Upper lobe of left lung (tissue), 4 donors: ENCODE data around the gene ACVR1B.

Experiments used
- POLR2A ChIP-seq, 4 donors: fragments of 450-650 bp; IDR thresholded peaks; one replicate each; pipeline ENCODE4 v1.5.1; 2016 to 2017; ENCODE audit warnings: antibody characterized with exemption in 4 of 4, mild to moderate bottlenecking in 2 of 4
- TF ChIP-seq, protein P1 (sequence below), 6 experiments: fragments of 450-650 bp in 4 of 6; fragments of 200-600 bp in 2 of 6; sonication (generic) in 2 of 6; IDR thresholded peaks; one replicate each; pipeline ENCODE4 v1.5.1; 2016 to 2019; ENCODE audit warnings: antibody characterized with exemption in 6 of 6

- TF ChIP-seq, protein P1, sequence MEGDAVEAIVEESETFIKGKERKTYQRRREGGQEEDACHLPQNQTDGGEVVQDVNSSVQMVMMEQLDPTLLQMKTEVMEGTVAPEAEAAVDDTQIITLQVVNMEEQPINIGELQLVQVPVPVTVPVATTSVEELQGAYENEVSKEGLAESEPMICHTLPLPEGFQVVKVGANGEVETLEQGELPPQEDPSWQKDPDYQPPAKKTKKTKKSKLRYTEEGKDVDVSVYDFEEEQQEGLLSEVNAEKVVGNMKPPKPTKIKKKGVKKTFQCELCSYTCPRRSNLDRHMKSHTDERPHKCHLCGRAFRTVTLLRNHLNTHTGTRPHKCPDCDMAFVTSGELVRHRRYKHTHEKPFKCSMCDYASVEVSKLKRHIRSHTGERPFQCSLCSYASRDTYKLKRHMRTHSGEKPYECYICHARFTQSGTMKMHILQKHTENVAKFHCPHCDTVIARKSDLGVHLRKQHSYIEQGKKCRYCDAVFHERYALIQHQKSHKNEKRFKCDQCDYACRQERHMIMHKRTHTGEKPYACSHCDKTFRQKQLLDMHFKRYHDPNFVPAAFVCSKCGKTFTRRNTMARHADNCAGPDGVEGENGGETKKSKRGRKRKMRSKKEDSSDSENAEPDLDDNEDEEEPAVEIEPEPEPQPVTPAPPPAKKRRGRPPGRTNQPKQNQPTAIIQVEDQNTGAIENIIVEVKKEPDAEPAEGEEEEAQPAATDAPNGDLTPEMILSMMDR (IDR thresholded peaks at IDR 0.05): no peak
- no peak for TF ChIP-seq POLR2A (IDR thresholded peaks at IDR 0.05)
Measured at GRCh38 chr12:51914034-51914923, 37.2 kb upstream of the ACVR1B start.
